ENCODE results near the gene THSD4.

DNA sequence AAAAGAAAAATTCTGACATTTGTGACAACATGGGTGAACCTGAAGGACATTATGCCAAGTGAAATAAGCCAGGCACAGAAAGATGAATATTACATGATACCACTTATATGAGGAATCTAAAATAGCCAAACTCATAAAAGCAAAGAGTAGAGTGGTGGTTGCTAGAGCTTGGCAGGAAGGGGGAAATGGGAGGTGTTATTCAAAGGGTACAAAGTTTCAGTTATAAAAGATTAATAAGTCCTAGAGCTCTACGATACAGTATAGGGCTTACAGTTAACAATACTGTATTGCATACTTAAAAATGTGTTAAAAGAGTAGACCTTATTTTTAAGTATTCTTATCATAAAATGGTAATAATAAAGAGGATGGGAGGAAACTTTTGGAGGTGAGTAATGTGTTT lies 583.5 kb downstream of the THSD4 start:
- TF ChIP-seq CTCF (conservative IDR thresholded peaks at IDR 0.05; ENCODE audit: low read depth, low read length) = no peak
- TF ChIP-seq EZH2 (IDR thresholded peaks at IDR 0.05; ENCODE audit: low read length, unreplicated experiment) = no peak
- TF ChIP-seq EZH2phosphoT487 (IDR thresholded peaks at IDR 0.05; ENCODE audit: borderline replicate concordance, low read length) = no peak
